ENCODE data around the gene CLCNKA. TPM values are rescaled to one million over a fixed set of nuclear protein-coding genes. Genes with fewer than 3 reads are reported as not detected.
"Not testable (repeated sequence)": the region's sequence is repeated elsewhere in the genome, so short reads cannot be mapped to it uniquely, and the experiment has no call there.

The CLCNKA gene
- total RNA-seq, 1 donor: not detected

DNA sequence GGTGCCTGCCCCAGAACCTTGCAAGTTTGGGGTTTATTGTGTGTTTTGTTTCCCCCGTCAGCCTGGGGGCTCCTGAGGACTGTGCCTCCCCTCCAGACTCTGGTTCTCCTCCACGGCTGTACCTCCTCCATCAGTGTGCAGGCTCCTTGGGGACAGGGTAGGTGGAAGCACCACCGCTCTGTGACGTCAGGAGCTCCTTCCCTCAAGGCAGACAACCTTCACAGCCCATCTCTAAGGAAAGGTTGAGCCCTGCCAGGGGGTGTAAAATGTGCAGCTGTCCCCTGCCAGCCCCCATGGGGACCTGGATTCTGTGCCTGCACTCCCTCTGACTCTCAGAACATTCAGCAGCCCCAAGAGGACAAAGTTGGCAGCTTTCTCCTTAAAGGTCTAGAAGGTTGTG, 3.5 kb upstream of the CLCNKA start:
- TF ChIP-seq, protein P1, sequence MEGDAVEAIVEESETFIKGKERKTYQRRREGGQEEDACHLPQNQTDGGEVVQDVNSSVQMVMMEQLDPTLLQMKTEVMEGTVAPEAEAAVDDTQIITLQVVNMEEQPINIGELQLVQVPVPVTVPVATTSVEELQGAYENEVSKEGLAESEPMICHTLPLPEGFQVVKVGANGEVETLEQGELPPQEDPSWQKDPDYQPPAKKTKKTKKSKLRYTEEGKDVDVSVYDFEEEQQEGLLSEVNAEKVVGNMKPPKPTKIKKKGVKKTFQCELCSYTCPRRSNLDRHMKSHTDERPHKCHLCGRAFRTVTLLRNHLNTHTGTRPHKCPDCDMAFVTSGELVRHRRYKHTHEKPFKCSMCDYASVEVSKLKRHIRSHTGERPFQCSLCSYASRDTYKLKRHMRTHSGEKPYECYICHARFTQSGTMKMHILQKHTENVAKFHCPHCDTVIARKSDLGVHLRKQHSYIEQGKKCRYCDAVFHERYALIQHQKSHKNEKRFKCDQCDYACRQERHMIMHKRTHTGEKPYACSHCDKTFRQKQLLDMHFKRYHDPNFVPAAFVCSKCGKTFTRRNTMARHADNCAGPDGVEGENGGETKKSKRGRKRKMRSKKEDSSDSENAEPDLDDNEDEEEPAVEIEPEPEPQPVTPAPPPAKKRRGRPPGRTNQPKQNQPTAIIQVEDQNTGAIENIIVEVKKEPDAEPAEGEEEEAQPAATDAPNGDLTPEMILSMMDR (IDR thresholded peaks at IDR 0.05; ENCODE audit: insufficient read depth, low read depth, low read length): no peak
- no peak overlapping the region for H3K4me3 ChIP-seq (ENCODE audit: low read depth, low read length)
- peak; percentile 16 for DNase-seq (ENCODE audit: low read depth)

DNA sequence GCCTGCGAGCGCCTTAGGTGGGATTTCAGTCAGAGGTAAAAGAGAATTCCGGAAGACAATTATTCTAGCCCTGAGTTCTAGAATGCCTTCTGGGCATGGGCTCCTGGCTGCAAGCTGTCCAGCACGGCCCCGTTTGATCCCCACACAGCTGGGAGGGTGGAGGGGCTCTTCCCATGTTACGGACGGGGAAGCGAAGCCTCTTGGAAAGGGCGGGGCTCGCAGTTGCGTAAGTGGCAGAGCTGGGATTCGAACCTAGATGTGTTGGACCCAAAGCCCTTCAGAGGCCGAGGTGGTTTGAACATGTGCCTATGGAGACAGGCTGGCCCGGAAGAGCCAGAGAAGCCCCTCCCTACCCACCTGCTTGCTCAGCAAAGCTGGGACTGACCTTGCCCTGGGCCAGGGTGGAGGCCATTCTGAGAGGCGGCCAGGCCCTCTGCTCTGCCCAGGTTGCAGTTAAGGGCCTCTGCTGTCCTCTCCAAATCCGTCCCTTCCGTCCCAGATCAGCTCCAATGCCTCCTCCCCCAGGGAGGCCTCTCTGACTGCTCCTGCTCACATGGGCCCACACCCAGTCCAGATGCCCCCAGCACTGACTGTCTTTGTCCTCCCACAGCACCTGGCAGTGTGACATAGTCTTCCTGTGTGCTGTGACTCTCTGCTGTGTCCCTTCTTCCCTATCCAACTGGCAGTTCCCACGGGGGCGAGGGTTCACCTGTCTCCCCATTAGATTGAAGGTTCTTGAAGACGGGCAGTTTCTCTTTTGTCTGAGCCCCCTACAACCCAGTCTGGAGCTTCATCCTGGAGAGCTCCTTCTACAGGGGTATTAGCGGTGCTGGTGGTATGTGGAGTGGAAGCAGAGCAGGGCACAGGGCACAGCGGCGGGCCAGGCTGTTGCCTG, 2.8 kb upstream of the CLCNKA start:
- DNase-seq (ENCODE audit: low read depth): no peak
- no peak overlapping the region for H3K4me3 ChIP-seq (ENCODE audit: low read depth, low read length)
- TF ChIP-seq, protein P1 (IDR thresholded peaks at IDR 0.05; ENCODE audit: insufficient read depth, low read depth, low read length): no peak

DNA sequence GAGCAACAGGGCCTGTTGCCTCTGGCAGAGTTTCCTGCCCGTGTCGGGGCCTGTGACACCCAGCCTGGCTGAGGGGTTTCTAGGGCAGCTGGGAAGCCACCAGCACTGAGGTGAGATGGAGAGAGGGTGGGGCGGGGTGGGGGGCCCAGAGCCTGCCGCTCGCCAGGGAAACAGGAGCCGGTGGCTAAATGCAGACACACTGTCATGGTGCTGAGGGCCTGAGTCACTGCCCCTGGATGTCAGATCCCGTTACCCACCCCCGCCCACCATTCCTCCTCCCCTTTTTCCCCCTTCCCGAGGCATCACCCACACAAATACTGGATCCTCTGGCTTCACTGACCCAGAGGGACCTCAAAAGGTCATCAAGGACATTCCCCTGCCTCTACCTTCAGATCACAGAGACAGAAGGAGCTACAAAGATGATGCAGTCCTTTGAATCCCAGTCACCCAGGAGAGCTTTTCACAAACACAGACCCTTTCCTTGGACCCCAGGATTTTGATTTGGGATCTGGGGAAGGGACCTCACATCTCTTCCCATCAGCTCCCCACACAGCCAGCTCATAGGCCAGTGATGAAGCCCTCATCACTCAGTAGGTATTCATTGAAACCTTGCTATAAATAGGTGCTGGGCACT, 2.1 kb upstream of the CLCNKA start:
- no peak for DNase-seq (ENCODE audit: low read depth)
- TF ChIP-seq, protein P1 (IDR thresholded peaks at IDR 0.05; ENCODE audit: insufficient read depth, low read depth, low read length): no peak
- H3K4me3 ChIP-seq (ENCODE audit: low read depth, low read length): no peak overlapping the region

- H3K4me3 ChIP-seq (ENCODE audit: low read depth, low read length): no peak overlapping the region
- TF ChIP-seq, protein P1 (IDR thresholded peaks at IDR 0.05; ENCODE audit: insufficient read depth, low read depth, low read length): no peak
- no peak for DNase-seq (ENCODE audit: low read depth)
These were observed 1.5 kb upstream of the CLCNKA start for GRCh38 chr1:16020325-16020724.

DNA sequence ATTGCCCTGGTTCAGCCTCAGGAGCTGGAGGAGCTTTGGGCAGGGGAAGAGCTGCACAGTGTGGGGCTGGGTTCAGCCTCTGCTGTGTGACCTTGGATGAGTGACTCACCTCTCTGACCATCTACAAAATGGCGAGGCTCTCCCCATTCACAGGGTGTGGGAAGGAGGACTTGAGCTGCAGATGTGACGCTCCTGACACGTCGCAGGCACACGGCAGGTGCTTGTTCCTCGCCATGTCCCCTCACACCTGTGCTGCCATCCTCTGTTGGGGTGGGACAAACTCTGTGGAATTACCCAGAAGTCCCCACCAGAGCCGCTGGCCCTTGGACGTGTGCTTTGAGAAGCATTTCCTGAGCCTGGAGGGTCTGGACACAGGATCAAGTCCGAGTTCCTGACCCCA, 958 bp upstream of the CLCNKA start:
- DNase-seq (ENCODE audit: low read depth); H3K4me3 ChIP-seq (ENCODE audit: low read depth, low read length): not testable (repeated sequence)

DNA sequence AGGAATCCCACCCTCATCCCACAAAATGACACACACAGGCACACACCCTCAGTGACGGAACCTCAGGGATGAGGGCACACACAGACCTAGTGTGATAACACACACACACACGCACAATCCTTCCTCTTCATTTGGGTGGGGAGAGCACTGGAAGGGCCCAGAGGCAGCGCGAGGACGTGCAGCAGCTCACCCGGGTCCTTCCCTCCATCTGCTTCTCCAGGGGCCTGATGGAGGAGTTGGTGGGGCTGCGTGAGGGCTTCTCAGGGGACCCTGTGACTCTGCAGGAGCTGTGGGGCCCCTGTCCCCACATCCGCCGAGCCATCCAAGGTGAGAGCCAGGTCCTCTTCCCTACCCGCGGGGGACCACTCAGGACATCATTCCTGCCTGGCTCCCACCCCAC, 557 bp downstream of the CLCNKA start:
- no peak overlapping the region for H3K4me3 ChIP-seq (ENCODE audit: low read depth, low read length)
- TF ChIP-seq, protein P1 (IDR thresholded peaks at IDR 0.05; ENCODE audit: insufficient read depth, low read depth, low read length): no peak
- DNase-seq (ENCODE audit: low read depth): no peak

GRCh38 chr1:16023050-16023653, 1.3 kb downstream of the CLCNKA start:
- no peak for DNase-seq (ENCODE audit: low read depth)
- TF ChIP-seq, protein P1 (IDR thresholded peaks at IDR 0.05; ENCODE audit: insufficient read depth, low read depth, low read length): no peak
- no peak overlapping the region for H3K4me3 ChIP-seq (ENCODE audit: low read depth, low read length)

- DNase-seq (ENCODE audit: low read depth): not testable (repeated sequence)
These were observed 4.5 kb downstream of the CLCNKA start for GRCh38 chr1:16026302-16026701.

More at GRCh38 chr1:16026302-16026701, 4.5 kb downstream of the CLCNKA start:
- H3K4me3 ChIP-seq (ENCODE audit: low read depth, low read length): not testable (repeated sequence)
